GM12892 (cell line): ENCODE results near the gene GLRX3.

Source experiments
- POLR2A ChIP-seq: IDR thresholded peaks from 2 replicates; pipeline ENCODE4 v1.6.1; 2011; ENCODE audit warnings: low read depth, low read length, control low read depth
- POLR2AphosphoS5 ChIP-seq: IDR thresholded peaks from 2 replicates; pipeline ENCODE4 v1.6.1; 2011; ENCODE audit warnings: low read depth, low read length, control low read depth

- TF ChIP-seq POLR2AphosphoS5 (no peak), POLR2A (no peak)
These were observed 45.7 kb downstream of the GLRX3 start for GRCh38 chr10:130181858-130182257.
